ENCODE data around the gene AFDN. TPM values are rescaled to one million over a fixed set of nuclear protein-coding genes. Genes with fewer than 3 reads are reported as not detected.

AFDN gene
- polyA plus RNA-seq, 1 of the 3 experiments (the other 2 are of a cell fraction), result 25.1 TPM

GRCh38 chr6:168016176-168016620 lies 189.5 kb downstream of the AFDN start:
- ChIA-PET POLR2A (no interaction called here), CTCF (no interaction called here)
- TF ChIP-seq NFIC (IDR thresholded peaks at IDR 0.05; ENCODE audit: borderline replicate concordance) (no peak), REST (IDR thresholded peaks at IDR 0.05; ENCODE audit: low read depth, low read length) (no peak), NRF1 (IDR thresholded peaks at IDR 0.05; ENCODE audit: low read depth, low read length) (no peak), EZH2phosphoT487 (IDR thresholded peaks at IDR 0.05; ENCODE audit: borderline replicate concordance, low read depth) (no peak), GABPA (IDR thresholded peaks at IDR 0.05; ENCODE audit: low read depth) (no peak), FOSL2 (IDR thresholded peaks at IDR 0.05; ENCODE audit: borderline replicate concordance, low read depth) (no peak), GATA2 (CRISPR knock-in tag; IDR thresholded peaks at IDR 0.05) (no peak), RFX5 (IDR thresholded peaks at IDR 0.05; ENCODE audit: low read length) (no peak), IRF3 (IDR thresholded peaks at IDR 0.05; ENCODE audit: low read depth, low read length) (no peak)
- Histone ChIP-seq H2AFZ (ENCODE audit: low read depth) (no peak overlapping the region), H3K79me2 (ENCODE audit: insufficient read depth) (no peaks in the 10 kb centered on the region), H3F3A (replicated peaks; ENCODE audit: insufficient read depth) (peaks cover 3% of the 10 kb centered on the region), H3K9ac (no peak overlapping the region), H3K9me2 (no peaks in the 10 kb centered on the region), H3K36me3 (replicated peaks in 1 of 2; ENCODE audit: control insufficient read depth in 1 of 2, insufficient read depth in 2 of 2, low read length in 1 of 2) (no peaks in the 10 kb centered on the region), H4K20me1 (ENCODE audit: insufficient read depth) (no peaks in the 10 kb centered on the region), H3K4me3 (ENCODE audit: low read depth in 2 of 2, low read length in 1 of 2) (no peak overlapping the region), H3K27me3 (ENCODE audit: insufficient read depth) (no peaks in the 10 kb centered on the region), H3K27ac (ENCODE audit: low read depth in 2 of 2, low read length in 1 of 2) (no peak overlapping the region), H3K4me1 (ENCODE audit: control insufficient read depth in 1 of 2, insufficient read depth in 2 of 2, low read depth in 1 of 2, low read length in 1 of 2) (no peaks in the 10 kb centered on the region; a peak in 1 of 4 replicates), H3K4me2 (no peak overlapping the region), H3K9me3 (peaks cover 6% of the 10 kb centered on the region; the same call in 1 of the 2 replicates)
- 80% methylated on average over 18 of the region's 18 CpGs for WGBS (ENCODE audit: low lambda C conversion rate)
- DNase-seq, result no peak

- Histone ChIP-seq H3K27me3 (ENCODE audit: insufficient read depth) (no peaks in the 10 kb centered on the region), H3K9me2 (no peaks in the 10 kb centered on the region), H2AFZ (ENCODE audit: low read depth) (no peak overlapping the region), H3K4me1 (ENCODE audit: control insufficient read depth in 1 of 2, insufficient read depth in 2 of 2, low read depth in 1 of 2, low read length in 1 of 2) (no peaks in the 10 kb centered on the region; a peak in 1 of 4 replicates), H4K20me1 (ENCODE audit: insufficient read depth) (no peaks in the 10 kb centered on the region), H3K27ac (ENCODE audit: low read depth in 2 of 2, low read length in 1 of 2) (no peak overlapping the region), H3K9me3 (no peaks in the 10 kb centered on the region), H3K36me3 (replicated peaks in 1 of 2; ENCODE audit: control insufficient read depth in 1 of 2, insufficient read depth in 2 of 2, low read length in 1 of 2) (no peaks in the 10 kb centered on the region), H3K4me2 (no peak overlapping the region), H3K9ac (no peak overlapping the region), H3K79me2 (ENCODE audit: insufficient read depth) (no peaks in the 10 kb centered on the region), H3F3A (replicated peaks; ENCODE audit: insufficient read depth) (peaks cover under 1% of the 10 kb centered on the region), H3K4me3 (ENCODE audit: low read depth in 2 of 2, low read length in 1 of 2) (no peak overlapping the region)
- WGBS (ENCODE audit: low lambda C conversion rate), result 62% methylated on average over 18 of the region's 18 CpGs
- ChIA-PET CTCF (no interaction called here), POLR2A (no interaction called here)
- no peak for DNase-seq
- no peak for TF ChIP-seq EZH2phosphoT487 (IDR thresholded peaks at IDR 0.05; ENCODE audit: borderline replicate concordance, low read depth)
Observed at GRCh38 chr6:168016721-168017525, 190.2 kb downstream of the AFDN start.
